ENCODE measurements around the gene SOCS7. TPM values are rescaled to one million over a fixed set of nuclear protein-coding genes. Genes with fewer than 3 reads are reported as not detected.

The SOCS7 gene
- total RNA-seq, 1 donor from 2014 or later, result 16.8 TPM

GRCh38 chr17:38426441-38426840 lies 74.8 kb downstream of the SOCS7 start:
- Histone ChIP-seq H3K36me3 (ENCODE audit: insufficient read depth, low read length) (no peaks in the 10 kb centered on the region), H3K9ac (ENCODE audit: low read length) (no peak overlapping the region), H4K20me1 (ENCODE audit: insufficient read depth, low read length) (peaks cover 25% of the 10 kb centered on the region), H3K9me3 (ENCODE audit: insufficient read depth, low read depth, low read length) (no peaks in the 10 kb centered on the region), H2AFZ (ENCODE audit: low read depth, low read length) (no peak overlapping the region), H3K27me3 (ENCODE audit: insufficient read depth, low read length) (no peaks in the 10 kb centered on the region), H3K27ac (ENCODE audit: low read depth, low read length) (no peak overlapping the region), H3K4me1 (ENCODE audit: insufficient read depth, low read length) (peaks cover 42% of the 10 kb centered on the region), H3K4me3 (ENCODE audit: insufficient read depth, low read depth, low read length) (no peak overlapping the region), H3K4me2 (ENCODE audit: low read length) (no peak overlapping the region), H3K79me2 (ENCODE audit: insufficient read depth, low read length) (peaks cover 41% of the 10 kb centered on the region)
- peak overlapping the region; percentile 62 for H3K4me3 Mint-ChIP-seq (ENCODE audit: unreplicated experiment)
- no peaks in the 10 kb centered on the region for H3K9me3 Mint-ChIP-seq (ENCODE audit: unreplicated experiment)
- FAIRE-seq (no peak), DNase-seq (ENCODE audit: low read depth) (no peak)
- TF ChIP-seq EZH2 (IDR thresholded peaks at IDR 0.05; ENCODE audit: insufficient read depth, low read length) (no peak), CTCF (IDR thresholded peaks at IDR 0.05; ENCODE audit: insufficient read depth, low read depth, low read length) (no peak)
- peaks cover 38% of the 10 kb centered on the region for H3K4me1 Mint-ChIP-seq (ENCODE audit: low read depth, unreplicated experiment)
- no peaks in the 10 kb centered on the region for H3K36me3 Mint-ChIP-seq (ENCODE audit: low read depth, unreplicated experiment)
- H3K27me3 Mint-ChIP-seq (ENCODE audit: low read depth, unreplicated experiment), result peaks cover 1% of the 10 kb centered on the region
- peak overlapping the region; percentile 69 for H3K27ac Mint-ChIP-seq (ENCODE audit: unreplicated experiment)

- Histone ChIP-seq H3K9me3 (ENCODE audit: insufficient read depth, low read depth, low read length) (no peaks in the 10 kb centered on the region), H2AFZ (ENCODE audit: low read depth, low read length) (peak overlapping the region; percentile 62), H3K27me3 (ENCODE audit: insufficient read depth, low read length) (no peaks in the 10 kb centered on the region), H3K79me2 (ENCODE audit: insufficient read depth, low read length) (peaks cover 50% of the 10 kb centered on the region), H3K36me3 (ENCODE audit: insufficient read depth, low read length) (no peaks in the 10 kb centered on the region), H4K20me1 (ENCODE audit: insufficient read depth, low read length) (peaks cover 34% of the 10 kb centered on the region), H3K9ac (ENCODE audit: low read length) (peak overlapping the region; percentile 85), H3K4me3 (ENCODE audit: insufficient read depth, low read depth, low read length) (peak overlapping the region; percentile 64), H3K4me2 (ENCODE audit: low read length) (peak overlapping the region; percentile 94), H3K27ac (ENCODE audit: low read depth, low read length) (peak overlapping the region; percentile 32), H3K4me1 (ENCODE audit: insufficient read depth, low read length) (peaks cover 36% of the 10 kb centered on the region)
- Mint-ChIP-seq H3K4me1 (ENCODE audit: low read depth, unreplicated experiment) (peaks cover 33% of the 10 kb centered on the region), H3K4me3 (ENCODE audit: unreplicated experiment) (peak overlapping the region; percentile 90), H3K27ac (ENCODE audit: unreplicated experiment) (peak overlapping the region; percentile 60), H3K36me3 (ENCODE audit: low read depth, unreplicated experiment) (no peaks in the 10 kb centered on the region), H3K27me3 (ENCODE audit: low read depth, unreplicated experiment) (peaks cover 1% of the 10 kb centered on the region), H3K9me3 (ENCODE audit: unreplicated experiment) (no peaks in the 10 kb centered on the region)
- no peak for DNase-seq (ENCODE audit: low read depth)
- no peak for FAIRE-seq
- no peak for TF ChIP-seq EZH2 (IDR thresholded peaks at IDR 0.05; ENCODE audit: insufficient read depth, low read length)
- no peak for TF ChIP-seq CTCF (IDR thresholded peaks at IDR 0.05; ENCODE audit: insufficient read depth, low read depth, low read length)
Measured at GRCh38 chr17:38427160-38427949, 75.7 kb downstream of the SOCS7 start.

- H3K9me3 ChIP-seq (ENCODE audit: insufficient read depth, low read depth, low read length), result no peaks in the 10 kb centered on the region
- H3K36me3 ChIP-seq (ENCODE audit: insufficient read depth, low read length), result no peaks in the 10 kb centered on the region
- H3K9ac ChIP-seq (ENCODE audit: low read length), result peak within 1 kb of the TSS; percentile 85
- peaks cover 35% of the 10 kb centered on the region for H3K4me1 Mint-ChIP-seq (ENCODE audit: low read depth, unreplicated experiment)
- no peaks in the 10 kb centered on the region for H3K27me3 ChIP-seq (ENCODE audit: insufficient read depth, low read length)
- H3K36me3 Mint-ChIP-seq (ENCODE audit: low read depth, unreplicated experiment), result peaks cover under 1% of the 10 kb centered on the region
- TF ChIP-seq CTCF (IDR thresholded peaks at IDR 0.05; ENCODE audit: insufficient read depth, low read depth, low read length), result no peak
- TF ChIP-seq EZH2 (IDR thresholded peaks at IDR 0.05; ENCODE audit: insufficient read depth, low read length), result no peak
- peak within 1 kb of the TSS; percentile 90 for H3K4me3 Mint-ChIP-seq (ENCODE audit: unreplicated experiment)
- peak within 1 kb of the TSS; percentile 62 for H2AFZ ChIP-seq (ENCODE audit: low read depth, low read length)
- DNase-seq (ENCODE audit: low read depth) (peak; percentile 50), FAIRE-seq (no peak)
- no peaks in the 10 kb centered on the region for H3K9me3 Mint-ChIP-seq (ENCODE audit: unreplicated experiment)
- peak within 1 kb of the TSS; percentile 32 for H3K27ac ChIP-seq (ENCODE audit: low read depth, low read length)
- peaks cover 36% of the 10 kb centered on the region for H3K4me1 ChIP-seq (ENCODE audit: insufficient read depth, low read length)
- H3K4me2 ChIP-seq (ENCODE audit: low read length), result peak within 1 kb of the TSS; percentile 94
- peak within 1 kb of the TSS; percentile 62 for H3K27ac Mint-ChIP-seq (ENCODE audit: unreplicated experiment)
- H3K4me3 ChIP-seq (ENCODE audit: insufficient read depth, low read depth, low read length), result peak within 1 kb of the TSS; percentile 71
- peaks cover 58% of the 10 kb centered on the region for H3K79me2 ChIP-seq (ENCODE audit: insufficient read depth, low read length)
- H3K27me3 Mint-ChIP-seq (ENCODE audit: low read depth, unreplicated experiment), result no peaks in the 10 kb centered on the region
- peaks cover 42% of the 10 kb centered on the region for H4K20me1 ChIP-seq (ENCODE audit: insufficient read depth, low read length)
Measured at GRCh38 chr17:38428112-38428642, 76.5 kb downstream of the SOCS7 start, which contains the start of gene ARHGAP23. Gene ARHGAP23, plus strand, starts transcription at chr17:38428464. Its CDS starts 22 bp downstream, at chr17:38428486.
